Liver (tissue), 9 donors: Measurements from ENCODE around the gene TSSK2. TPM values are rescaled to one million over a fixed set of nuclear protein-coding genes. Genes with fewer than 3 reads are reported as not detected.

Experiments used
- DNase-seq: peaks from one replicate; pipeline ENCODE4 v3.0.0-alpha.2; 2017; ENCODE audit warnings: low spot score
- H3K27ac ChIP-seq, 2 donors: one replicate each; pipeline ENCODE4 v1.7.0; 2013; ENCODE audit warnings: inconsistent platforms in 2 of 2, low read length in 2 of 2, control low read depth in 1 of 2, low read depth in 1 of 2, mild to moderate bottlenecking in 1 of 2
- H3K27me3 ChIP-seq, 4 donors: one replicate each; pipeline versions ENCODE4 v1.6.1 to v1.7.0; 2013; ENCODE audit warnings: low read length in 3 of 4, inconsistent platforms in 1 of 4, mild to moderate bottlenecking in 1 of 4, moderate library complexity in 1 of 4; ENCODE audit not compliant: control insufficient read depth in 4 of 4, insufficient read depth in 4 of 4
- H3K36me3 ChIP-seq, 4 donors: one replicate each; pipeline versions ENCODE4 v1.6.1 to v1.7.0; 2013; ENCODE audit warnings: low read length in 3 of 4, mild to moderate bottlenecking in 3 of 4, low read depth in 1 of 4, moderate library complexity in 1 of 4; ENCODE audit not compliant: control insufficient read depth in 4 of 4, insufficient read depth in 3 of 4
- H3K4me1 ChIP-seq, 4 donors: one replicate each; pipeline versions ENCODE4 v1.6.1 to v1.7.0; 2013; ENCODE audit warnings: low read length in 3 of 4, mild to moderate bottlenecking in 3 of 4, moderate library complexity in 1 of 4; ENCODE audit not compliant: control insufficient read depth in 4 of 4, insufficient read depth in 4 of 4
- H3K4me3 ChIP-seq, 3 donors: one replicate each; pipeline versions ENCODE4 v1.6.1 to v1.7.0; 2013; ENCODE audit warnings: low read length in 3 of 3, control low read depth in 1 of 3, low read depth in 1 of 3, mild to moderate bottlenecking in 1 of 3
- H3K9ac ChIP-seq, 2 donors: one replicate each; pipeline ENCODE4 v1.7.0; 2013; ENCODE audit warnings: low read length in 2 of 2, mild to moderate bottlenecking in 2 of 2, moderate library complexity in 2 of 2, control low read depth in 1 of 2, low read depth in 1 of 2
- H3K9me3 ChIP-seq, 4 donors: one replicate each; pipeline versions ENCODE4 v1.6.1 to v1.7.0; 2013; ENCODE audit warnings: low read length in 3 of 4; ENCODE audit not compliant: control insufficient read depth in 4 of 4
- ATF3 ChIP-seq: IDR thresholded peaks from 2 replicates; pipeline ENCODE4 v1.6.1; 2016; ENCODE audit warnings: antibody characterized with exemption
- EGR1 ChIP-seq, 2 donors: IDR thresholded peaks; 2 replicates each; pipeline ENCODE4 v1.6.1; 2016 to 2018; ENCODE audit warnings: antibody characterized with exemption in 2 of 2, low read depth in 2 of 2
- FOXA1 ChIP-seq: IDR thresholded peaks from 2 replicates; pipeline ENCODE4 v1.6.1; 2016; ENCODE audit warnings: antibody characterized with exemption
- FOXA2 ChIP-seq: IDR thresholded peaks from 2 replicates; pipeline ENCODE4 v1.6.1; 2016; ENCODE audit warnings: antibody characterized with exemption
- GABPA ChIP-seq, 2 donors: IDR thresholded peaks in 1 of 2; conservative IDR thresholded peaks in 1 of 2; 2 replicates each; pipeline ENCODE4 v1.6.1; 2016; ENCODE audit warnings: antibody characterized with exemption in 2 of 2, mild to moderate bottlenecking in 1 of 2, moderate library complexity in 1 of 2
- HNF4G ChIP-seq: IDR thresholded peaks from 2 replicates; pipeline ENCODE4 v1.6.1; 2016; ENCODE audit warnings: antibody characterized with exemption
- JUND ChIP-seq, 2 donors: IDR thresholded peaks; 2 replicates each; pipeline ENCODE4 v1.6.1; 2016; ENCODE audit warnings: antibody characterized with exemption in 2 of 2
- MAX ChIP-seq: IDR thresholded peaks from 2 replicates; pipeline ENCODE4 v1.6.1; 2016; ENCODE audit warnings: antibody characterized with exemption
- RAD21 ChIP-seq, 2 donors: IDR thresholded peaks; 2 replicates each; pipeline ENCODE4 v1.6.1; 2016; ENCODE audit warnings: antibody characterized with exemption in 2 of 2, mild to moderate bottlenecking in 2 of 2
- REST ChIP-seq: IDR thresholded peaks from 2 replicates; pipeline ENCODE4 v1.6.1; 2016; ENCODE audit warnings: antibody characterized with exemption, mild to moderate bottlenecking
- RXRA ChIP-seq, 2 donors: IDR thresholded peaks; 2 replicates each; pipeline ENCODE4 v1.6.1; 2017 to 2018; ENCODE audit warnings: antibody characterized with exemption in 2 of 2, mild to moderate bottlenecking in 1 of 2
- SP1 ChIP-seq: IDR thresholded peaks from 2 replicates; pipeline ENCODE4 v1.6.1; 2018; ENCODE audit warnings: antibody characterized with exemption, mild to moderate bottlenecking
- TAF1 ChIP-seq: conservative IDR thresholded peaks from 2 replicates; pipeline ENCODE4 v1.6.1; 2016; ENCODE audit warnings: antibody characterized with exemption, mild to moderate bottlenecking
- YY1 ChIP-seq: IDR thresholded peaks from 2 replicates; pipeline ENCODE4 v1.6.1; 2016; ENCODE audit warnings: antibody characterized with exemption, mild to moderate bottlenecking
- ZBTB33 ChIP-seq: IDR thresholded peaks from 2 replicates; pipeline ENCODE4 v1.6.1; 2016; ENCODE audit warnings: antibody characterized with exemption
- WGBS: extraction: QIAGEN DNeasy Blood & Tissue Kit; methylation state at CpG from one replicate; pipeline ENCODE4 v1.1.7; 2013; 5-methylcytosine and 5-hydroxymethylcytosine counted together
- polyA plus RNA-seq, 2 donors: library from polyadenylated mRNA; stranded (reverse) in 1 of 2; unstranded in 1 of 2; fragments of 200-250 nt in 1 of 2; fragments of >200 nt in 1 of 2; fragmentation: Nextera tagmentation in 1 of 2; extraction: Ambion mirVana in 1 of 2; gene quantifications; one replicate each; pipeline versions ENCODE4 v1.2.1 to v1.2.3, GENCODE V29; 2013 to 2015
- total RNA-seq, 2 donors: library from RNA; depleted of rRNA; stranded (reverse); fragments of >200 nt; gene quantifications; one replicate each; pipeline ENCODE4 v1.2.3, GENCODE V29; 2014
- donor health status: healthy.
- donor health status: healthy.
- donor health status: healthy.
- donor health status: healthy.
- donor health status: healthy.

TSSK2 gene
- total and polyA plus RNA-seq, 4 donors = 0.08 TPM; not detected in 3

- H3K4me1 ChIP-seq = peaks cover 2 to 12% (median 11%) of the 10 kb centered on the region in 4 donors
- H3K9ac ChIP-seq = no peak overlapping the region
- 95% methylated on average over 5 of the region's 5 CpGs for WGBS
- no peaks in the 10 kb centered on the region for H3K9me3 ChIP-seq
- no peak for TF ChIP-seq YY1
- TF ChIP-seq TAF1 = no peak
- no peak for TF ChIP-seq HNF4G
- no peak for TF ChIP-seq REST
- TF ChIP-seq EGR1 (IDR thresholded peaks at IDR 0.05; ENCODE audit: low read depth in 2 of 2) = no peak
- TF ChIP-seq FOXA2 = no peak
- TF ChIP-seq RXRA (IDR thresholded peaks at IDR 0.05) = no peak
- no peak for TF ChIP-seq ZBTB33
- no peak for TF ChIP-seq RAD21 (IDR thresholded peaks at IDR 0.05)
- TF ChIP-seq ATF3 = no peak
- no peak for TF ChIP-seq SP1
- no peak for TF ChIP-seq GABPA (IDR thresholded peaks at IDR 0.05 in 1 of 2, conservative IDR thresholded peaks at IDR 0.05 in 1 of 2)
- no peak for TF ChIP-seq FOXA1
- no peak for TF ChIP-seq JUND (IDR thresholded peaks at IDR 0.05)
- no peak for TF ChIP-seq MAX
- no peak for DNase-seq
- H3K27ac ChIP-seq = no peak overlapping the region
- peaks cover 0 to under 1% (median 0%) of the 10 kb centered on the region in 4 donors for H3K27me3 ChIP-seq
- H3K36me3 ChIP-seq = peaks cover 13 to 38% (median 21%) of the 10 kb centered on the region in 4 donors
- no peak overlapping the region for H3K4me3 ChIP-seq
Measured at GRCh38 chr22:19143212-19143611, 12.1 kb downstream of the TSSK2 start.

GRCh38 chr22:19143967-19144400, 12.9 kb downstream of the TSSK2 start:
- H3K27me3 ChIP-seq = peaks cover 0 to 5% (median 2%) of the 10 kb centered on the region in 4 donors
- H3K4me3 ChIP-seq = peak overlapping the region; percentile 71 to 96 (median 93)
- H3K9me3 ChIP-seq = no peaks in the 10 kb centered on the region
- peak overlapping the region; percentile 53 to 66 for H3K27ac ChIP-seq
- TF ChIP-seq TAF1 (no peak), REST (no peak), FOXA1 (no peak), RXRA (IDR thresholded peaks at IDR 0.05) (no peak)
- H3K36me3 ChIP-seq = peaks cover 8 to 30% (median 18%) of the 10 kb centered on the region in 4 donors
- H3K4me1 ChIP-seq = peaks cover 2 to 16% (median 11%) of the 10 kb centered on the region in 4 donors
- WGBS = 2% methylated on average over 17 of the region's 17 CpGs
- no peak for DNase-seq
- peak overlapping the region; percentile 61 to 78 for H3K9ac ChIP-seq
